Measurements from ENCODE around the gene ERO1A. TPM values are rescaled to one million over a fixed set of nuclear protein-coding genes. Genes with fewer than 3 reads are reported as not detected.
A peak's percentile ranks its signal among the peaks of the same experiment; 100 is the strongest.

Gene ERO1A
- total RNA-seq, 1 donor from 2014 or later: 219 TPM

DNA sequence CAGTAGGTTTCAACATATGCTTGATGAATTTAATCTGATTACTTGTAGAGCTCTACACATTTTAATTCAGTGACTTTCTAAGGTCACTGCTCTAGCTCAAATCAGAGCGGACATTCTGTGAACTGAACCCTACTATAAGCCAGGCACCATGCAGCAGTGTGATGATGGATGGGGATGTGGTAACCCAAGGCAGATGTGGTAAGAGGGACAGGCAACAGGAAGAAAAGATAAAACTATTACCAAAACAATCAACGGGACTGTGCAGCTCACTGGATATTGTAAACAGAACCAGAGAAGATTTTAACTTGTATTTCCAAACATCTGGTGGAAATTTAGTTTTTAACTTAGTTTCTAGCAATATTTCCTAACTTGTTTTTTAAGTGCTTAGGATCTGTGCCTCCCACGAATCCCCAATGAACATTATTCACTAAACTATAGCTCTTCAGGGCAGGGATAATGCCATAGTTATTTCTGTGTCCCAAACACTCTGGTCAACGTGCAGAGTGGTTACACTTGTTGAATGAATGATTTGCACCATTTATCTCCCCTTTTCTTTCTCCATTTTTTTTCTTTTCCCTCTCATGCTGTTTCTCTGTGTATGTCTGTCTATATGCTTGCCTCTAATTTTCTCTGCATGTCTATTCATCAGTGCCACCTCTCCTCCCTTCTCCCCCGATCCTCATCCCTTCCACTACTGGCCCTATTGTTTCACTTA is 3.0 kb downstream of the ERO1A start:
- H3K27me3 Mint-ChIP-seq (ENCODE audit: low read depth): no peaks in the 10 kb centered on the region
- no peak for DNase-seq (ENCODE audit: low spot score)
- peaks cover 55% of the 10 kb centered on the region for H3K4me1 Mint-ChIP-seq (ENCODE audit: low read depth)
- intact Hi-C loops (cut with micrococcal nuclease): loop anchor here (5.0 to 10.0 kb wide), 2 partner anchors 140 to 378 kb away; partner anchors contain the start of genes GPR137C, PTGER2 and TXNDC16
- peak overlapping the region; percentile 33 for H3K27ac Mint-ChIP-seq
- H3K9me3 Mint-ChIP-seq: no peaks in the 10 kb centered on the region
- H3K4me3 Mint-ChIP-seq (ENCODE audit: low read depth): peak overlapping the region; percentile 77
- peaks cover 53% of the 10 kb centered on the region for H3K36me3 Mint-ChIP-seq (ENCODE audit: low read depth)

DNA sequence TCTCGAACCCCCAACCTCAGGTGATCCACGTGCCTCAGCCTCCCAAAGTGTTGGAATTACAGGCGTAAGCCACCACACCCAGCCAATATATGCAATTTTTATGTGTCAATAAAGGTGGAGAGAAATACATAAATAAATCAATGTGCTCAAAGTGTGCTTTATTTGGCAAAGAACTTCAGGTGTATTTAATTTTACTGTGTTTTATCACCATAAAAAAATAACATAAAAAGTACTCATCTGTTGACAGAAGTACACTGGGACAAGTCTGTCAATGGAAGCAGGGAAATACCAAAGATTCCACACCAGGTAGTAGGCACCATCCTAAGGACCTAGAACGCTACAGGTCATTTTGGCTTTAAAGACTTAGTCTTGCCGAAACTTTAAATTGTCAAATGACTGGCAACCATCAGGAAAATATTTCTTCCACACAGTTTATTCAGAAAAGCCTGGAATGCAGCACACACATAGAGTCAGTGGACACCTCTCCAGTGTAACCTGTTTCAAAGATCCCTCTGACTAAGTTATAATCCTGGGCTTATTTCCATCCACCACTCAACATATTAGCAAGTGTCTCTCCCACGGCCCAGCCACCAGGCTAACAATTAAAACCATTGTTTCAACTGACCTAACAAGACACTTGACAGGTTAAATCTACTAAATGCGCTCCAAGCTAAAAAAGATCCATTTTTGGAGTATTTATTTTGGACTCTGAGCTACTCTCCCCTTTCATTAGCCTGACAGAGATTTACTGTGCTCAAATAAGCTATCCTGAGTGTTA is 4.2 kb downstream of the ERO1A start:
- Mint-ChIP-seq H3K27ac (no peak overlapping the region), H3K36me3 (ENCODE audit: low read depth) (peaks cover 59% of the 10 kb centered on the region), H3K4me3 (ENCODE audit: low read depth) (peak overlapping the region; percentile 77), H3K9me3 (no peaks in the 10 kb centered on the region), H3K27me3 (ENCODE audit: low read depth) (no peaks in the 10 kb centered on the region), H3K4me1 (ENCODE audit: low read depth) (peaks cover 62% of the 10 kb centered on the region)
- intact Hi-C loops (cut with micrococcal nuclease): loop anchor here (5.0 to 10.0 kb wide), 2 partner anchors 139 to 376 kb away; partner anchors contain the start of genes GPR137C, PTGER2 and TXNDC16
- DNase-seq (ENCODE audit: low spot score): no peak

- H3K27ac Mint-ChIP-seq: peak overlapping the region; percentile 6
- H3K4me1 Mint-ChIP-seq (ENCODE audit: low read depth): peaks cover 57% of the 10 kb centered on the region
- DNase-seq (ENCODE audit: low spot score): no peak
- H3K36me3 Mint-ChIP-seq (ENCODE audit: low read depth): peaks cover 50% of the 10 kb centered on the region
- H3K4me3 Mint-ChIP-seq (ENCODE audit: low read depth): no peak overlapping the region
- intact Hi-C loops (cut with micrococcal nuclease): no loop called here
- no peaks in the 10 kb centered on the region for H3K9me3 Mint-ChIP-seq
- H3K27me3 Mint-ChIP-seq (ENCODE audit: low read depth): no peaks in the 10 kb centered on the region
These were observed 9.2 kb downstream of the ERO1A start for GRCh38 chr14:52686176-52686575.

- Mint-ChIP-seq H3K4me3 (ENCODE audit: low read depth) (no peak overlapping the region), H3K9me3 (no peaks in the 10 kb centered on the region), H3K27ac (peak overlapping the region; percentile 65), H3K4me1 (ENCODE audit: low read depth) (peaks cover 47% of the 10 kb centered on the region), H3K27me3 (ENCODE audit: low read depth) (no peaks in the 10 kb centered on the region), H3K36me3 (ENCODE audit: low read depth) (peaks cover 43% of the 10 kb centered on the region)
- DNase-seq (ENCODE audit: low spot score): no peak
- intact Hi-C loops (cut with micrococcal nuclease): no loop called here
These were observed 11.3 kb downstream of the ERO1A start for GRCh38 chr14:52683985-52684520.

- Mint-ChIP-seq H3K27me3 (ENCODE audit: low read depth) (no peaks in the 10 kb centered on the region), H3K4me1 (ENCODE audit: low read depth) (peaks cover 3% of the 10 kb centered on the region), H3K4me3 (ENCODE audit: low read depth) (no peak overlapping the region), H3K36me3 (ENCODE audit: low read depth) (peaks cover 59% of the 10 kb centered on the region), H3K9me3 (no peaks in the 10 kb centered on the region), H3K27ac (no peak overlapping the region)
- intact Hi-C loops (cut with micrococcal nuclease): loop anchor here (10.0 kb wide), 1 partner anchor 46 kb away; no protein-coding TSS in a partner anchor
- no peak for DNase-seq (ENCODE audit: low spot score)
These were observed 16.8 kb downstream of the ERO1A start for GRCh38 chr14:52678591-52678990.

DNA sequence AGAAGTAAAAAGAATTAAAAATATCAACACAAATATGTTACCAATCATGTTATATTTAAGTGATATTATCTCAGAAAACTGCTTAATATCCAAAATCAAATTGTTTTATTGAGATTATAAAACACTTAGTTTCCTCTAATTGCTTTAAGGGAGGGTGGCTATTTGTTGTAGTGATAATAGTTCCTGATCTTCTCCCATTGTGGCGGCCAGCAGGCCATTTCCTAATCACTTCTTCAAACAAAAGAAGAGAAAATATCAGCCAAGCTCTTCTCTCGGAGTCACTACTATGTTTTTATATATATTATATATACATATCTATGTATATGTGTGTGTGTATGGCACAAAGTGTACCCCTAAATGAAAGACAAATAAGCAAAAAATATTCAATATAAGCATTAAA is 31.5 kb downstream of the ERO1A start:
- Mint-ChIP-seq H3K36me3 (ENCODE audit: low read depth) (peaks cover 61% of the 10 kb centered on the region), H3K27me3 (ENCODE audit: low read depth) (no peaks in the 10 kb centered on the region), H3K9me3 (no peaks in the 10 kb centered on the region), H3K4me1 (ENCODE audit: low read depth) (peaks cover 12% of the 10 kb centered on the region), H3K4me3 (ENCODE audit: low read depth) (no peak overlapping the region), H3K27ac (no peak overlapping the region)
- intact Hi-C loops (cut with micrococcal nuclease): no loop called here
- DNase-seq (ENCODE audit: low spot score): no peak

- Mint-ChIP-seq H3K27ac (peak overlapping the region; percentile 58), H3K9me3 (no peaks in the 10 kb centered on the region), H3K4me1 (ENCODE audit: low read depth) (peaks cover 12% of the 10 kb centered on the region), H3K4me3 (ENCODE audit: low read depth) (no peak overlapping the region), H3K36me3 (ENCODE audit: low read depth) (peaks cover 71% of the 10 kb centered on the region), H3K27me3 (ENCODE audit: low read depth) (no peaks in the 10 kb centered on the region)
- intact Hi-C loops (cut with micrococcal nuclease): no loop called here
- no peak for DNase-seq (ENCODE audit: low spot score)
These were observed 34.0 kb downstream of the ERO1A start for GRCh38 chr14:52661314-52661713.

DNA sequence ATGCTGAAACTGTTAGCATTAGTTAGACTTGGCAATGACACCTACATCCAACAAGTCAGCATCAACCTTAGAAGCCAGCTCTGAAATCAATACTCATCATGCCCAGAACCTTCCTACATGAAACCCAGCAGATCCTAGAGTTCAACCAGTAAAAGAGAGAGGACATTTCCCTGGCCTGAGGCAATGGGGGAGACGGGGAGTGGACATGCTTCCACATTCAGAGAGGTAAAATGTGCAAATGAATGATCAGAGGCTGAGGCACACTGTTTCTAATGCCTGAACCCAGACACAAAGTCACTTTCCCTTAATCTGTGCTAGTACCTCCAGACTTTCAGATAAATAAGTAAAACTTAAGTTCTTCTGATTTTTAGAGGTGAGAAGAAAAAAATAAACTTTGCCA is 34.5 kb downstream of the ERO1A start:
- Mint-ChIP-seq H3K4me3 (ENCODE audit: low read depth) (no peak overlapping the region), H3K36me3 (ENCODE audit: low read depth) (peaks cover 71% of the 10 kb centered on the region), H3K27ac (peak overlapping the region; percentile 5), H3K9me3 (no peaks in the 10 kb centered on the region), H3K27me3 (ENCODE audit: low read depth) (no peaks in the 10 kb centered on the region), H3K4me1 (ENCODE audit: low read depth) (peaks cover 12% of the 10 kb centered on the region)
- DNase-seq (ENCODE audit: low spot score): no peak
- intact Hi-C loops (cut with micrococcal nuclease): no loop called here

DNA sequence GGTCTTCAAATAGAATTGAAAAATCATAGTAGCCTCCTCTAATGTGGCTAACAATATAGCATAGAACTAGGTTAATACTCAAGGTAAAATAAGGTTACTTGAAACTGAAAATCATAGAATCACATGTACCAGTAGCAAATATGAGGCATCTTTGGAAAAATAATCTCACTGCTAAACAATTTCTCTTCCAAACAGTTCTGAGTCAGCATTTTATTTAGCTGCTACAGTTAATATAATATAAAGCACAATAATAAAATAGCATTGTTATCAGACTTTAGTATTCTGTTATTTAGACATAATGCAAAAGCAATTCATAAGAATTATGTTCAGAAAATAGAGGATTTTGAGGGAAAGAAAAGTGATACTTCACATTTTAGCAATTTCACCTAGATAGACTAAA is 35.0 kb downstream of the ERO1A start:
- Mint-ChIP-seq H3K27me3 (ENCODE audit: low read depth) (no peaks in the 10 kb centered on the region), H3K9me3 (no peaks in the 10 kb centered on the region), H3K4me1 (ENCODE audit: low read depth) (peaks cover 14% of the 10 kb centered on the region), H3K36me3 (ENCODE audit: low read depth) (peaks cover 69% of the 10 kb centered on the region), H3K27ac (peak overlapping the region; percentile 5), H3K4me3 (ENCODE audit: low read depth) (no peak overlapping the region)
- intact Hi-C loops (cut with micrococcal nuclease): no loop called here
- no peak for DNase-seq (ENCODE audit: low spot score)

DNA sequence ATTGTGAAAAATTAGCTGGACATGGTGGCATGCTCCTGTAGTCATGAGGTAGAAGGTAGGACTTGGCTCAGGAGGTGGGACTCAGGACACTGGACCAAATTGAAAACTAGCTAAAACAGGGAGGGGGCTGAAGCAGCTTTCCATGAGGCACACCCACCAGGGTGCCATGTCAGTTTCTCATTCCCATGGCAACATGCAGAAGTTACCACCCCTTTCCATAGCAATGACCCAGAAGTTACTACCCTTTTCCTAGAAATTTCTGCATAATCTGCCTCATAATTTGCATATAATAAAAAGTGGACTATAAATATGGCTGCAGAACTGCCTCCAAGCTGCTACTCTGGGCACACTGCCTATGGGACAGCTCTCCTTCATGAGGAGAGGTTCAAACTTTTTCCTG is 38.5 kb downstream of the ERO1A start:
- H3K27ac Mint-ChIP-seq: no peak overlapping the region
- intact Hi-C loops (cut with micrococcal nuclease): no loop called here
- no peak for DNase-seq (ENCODE audit: low spot score)
- H3K9me3 Mint-ChIP-seq: no peaks in the 10 kb centered on the region
- no peaks in the 10 kb centered on the region for H3K27me3 Mint-ChIP-seq (ENCODE audit: low read depth)
- H3K36me3 Mint-ChIP-seq (ENCODE audit: low read depth): peaks cover 73% of the 10 kb centered on the region
- H3K4me1 Mint-ChIP-seq (ENCODE audit: low read depth): peaks cover 12% of the 10 kb centered on the region
- no peak overlapping the region for H3K4me3 Mint-ChIP-seq (ENCODE audit: low read depth)

GRCh38 chr14:52650774-52651173 is 44.6 kb downstream of the ERO1A start:
- intact Hi-C loops (cut with micrococcal nuclease): no loop called here
- H3K4me3 Mint-ChIP-seq (ENCODE audit: low read depth): no peak overlapping the region
- DNase-seq (ENCODE audit: low spot score): no peak
- peaks cover 6% of the 10 kb centered on the region for H3K4me1 Mint-ChIP-seq (ENCODE audit: low read depth)
- H3K36me3 Mint-ChIP-seq (ENCODE audit: low read depth): peaks cover 78% of the 10 kb centered on the region
- H3K27ac Mint-ChIP-seq: no peak overlapping the region
- H3K27me3 Mint-ChIP-seq (ENCODE audit: low read depth): no peaks in the 10 kb centered on the region
- H3K9me3 Mint-ChIP-seq: no peaks in the 10 kb centered on the region

GRCh38 chr14:52649511-52649910 is 45.8 kb downstream of the ERO1A start:
- Mint-ChIP-seq H3K36me3 (ENCODE audit: low read depth) (peaks cover 74% of the 10 kb centered on the region), H3K27ac (no peak overlapping the region), H3K4me1 (ENCODE audit: low read depth) (peaks cover 4% of the 10 kb centered on the region), H3K27me3 (ENCODE audit: low read depth) (no peaks in the 10 kb centered on the region), H3K9me3 (no peaks in the 10 kb centered on the region), H3K4me3 (ENCODE audit: low read depth) (no peak overlapping the region)
- intact Hi-C loops (cut with micrococcal nuclease): no loop called here
- DNase-seq (ENCODE audit: low spot score): no peak

DNA sequence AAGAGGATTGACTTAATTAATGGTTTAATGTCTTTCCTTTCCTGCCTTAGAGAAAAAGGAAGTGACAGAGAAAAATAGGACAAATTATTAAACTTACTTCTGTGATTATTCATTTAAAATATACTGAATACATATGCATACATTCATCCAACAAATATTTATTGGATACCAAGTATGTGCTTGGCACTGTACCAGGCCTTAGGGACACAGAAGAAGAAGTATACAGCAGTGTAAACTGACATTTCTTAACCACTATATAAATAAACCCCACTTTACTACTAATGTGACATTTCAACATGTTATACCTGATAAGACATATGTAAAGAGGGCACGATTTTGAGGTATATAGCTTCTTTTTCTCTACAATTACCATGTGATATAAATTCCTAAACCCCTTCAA is 53.6 kb downstream of the ERO1A start:
- Mint-ChIP-seq H3K27ac (no peak overlapping the region), H3K36me3 (ENCODE audit: low read depth) (peaks cover 61% of the 10 kb centered on the region), H3K9me3 (peaks cover 16% of the 10 kb centered on the region), H3K4me1 (ENCODE audit: low read depth) (peaks cover 11% of the 10 kb centered on the region), H3K27me3 (ENCODE audit: low read depth) (no peaks in the 10 kb centered on the region), H3K4me3 (ENCODE audit: low read depth) (no peak overlapping the region)
- DNase-seq (ENCODE audit: low spot score): no peak
- intact Hi-C loops (cut with micrococcal nuclease): no loop called here
